ENCODE measurements around the gene MIPEP.

- no peak for TF ChIP-seq POLR2A (IDR thresholded peaks at IDR 0.05; ENCODE audit: low read length)
- TF ChIP-seq GATA1 (IDR thresholded peaks at IDR 0.05; ENCODE audit: low read depth, low read length): no peak
These were observed 166.3 kb downstream of the MIPEP start for GRCh38 chr13:23722726-23723453.

Data from erythroblast (primary cell).